SH-SY5Y (cell line): ENCODE measurements around the gene SERTAD3.

ENCODE experiments used
- GATA2 ChIP-seq: IDR thresholded peaks from 2 replicates; pipeline ENCODE4 v1.6.1; 2011; ENCODE audit warnings: mild to moderate bottlenecking, low read depth, low read length
- GATA3 ChIP-seq: IDR thresholded peaks from 2 replicates; pipeline ENCODE4 v1.6.1; 2011; ENCODE audit warnings: low read depth, mild to moderate bottlenecking, low read length, moderate library complexity

GRCh38 chr19:40419780-40420179 lies 24.4 kb downstream of the SERTAD3 start:
- TF ChIP-seq GATA2 (no peak), GATA3 (no peak)
